GM21360 (cell line): ENCODE data around the gene PLCG2.

Experiments used
- ATAC-seq: cut with Tn5 transposase; IDR thresholded peaks from one replicate; pipeline ENCODE4 v1.9.1; 2021; ENCODE audit warnings: mild to moderate bottlenecking, moderate library complexity; ENCODE audit not compliant: unreplicated experiment

PLCG2 gene

GRCh38 chr16:81814751-81815428 lies 35.8 kb downstream of the PLCG2 start:
- ATAC-seq = no peak

GRCh38 chr16:81815429-81815766 lies 36.3 kb downstream of the PLCG2 start:
- ATAC-seq = no peak

- ATAC-seq = no peak
Measured at GRCh38 chr16:81816351-81816750, 37.3 kb downstream of the PLCG2 start.

GRCh38 chr16:81816793-81817210 lies 37.7 kb downstream of the PLCG2 start:
- no peak for ATAC-seq

- ATAC-seq = no peak
Measured at GRCh38 chr16:81817296-81817695, 38.2 kb downstream of the PLCG2 start.

- ATAC-seq = peak; percentile 25
Measured at GRCh38 chr16:81817789-81818567, 38.9 kb downstream of the PLCG2 start.

- no peak for ATAC-seq
Measured at GRCh38 chr16:81818568-81818896, 39.4 kb downstream of the PLCG2 start.

- ATAC-seq = no peak
Measured at GRCh38 chr16:81818905-81819304, 39.8 kb downstream of the PLCG2 start.

- ATAC-seq = peak; percentile 38
Measured at GRCh38 chr16:81821436-81822128, 42.5 kb downstream of the PLCG2 start.

- no peak for ATAC-seq
Measured at GRCh38 chr16:81823111-81823510, 44.0 kb downstream of the PLCG2 start.

GRCh38 chr16:81823734-81824133 lies 44.6 kb downstream of the PLCG2 start:
- ATAC-seq = no peak

GRCh38 chr16:81826523-81826922 lies 47.4 kb downstream of the PLCG2 start:
- ATAC-seq = no peak

GRCh38 chr16:81830845-81831540 lies 51.9 kb downstream of the PLCG2 start:
- no peak for ATAC-seq

- ATAC-seq = no peak
Measured at GRCh38 chr16:81831722-81832126, 52.6 kb downstream of the PLCG2 start.

- no peak for ATAC-seq
Measured at GRCh38 chr16:81832801-81833547, 53.9 kb downstream of the PLCG2 start.

GRCh38 chr16:81833751-81834150 lies 54.7 kb downstream of the PLCG2 start:
- no peak for ATAC-seq

- no peak for ATAC-seq
Measured at GRCh38 chr16:81834868-81835267, 55.8 kb downstream of the PLCG2 start.

GRCh38 chr16:81836279-81837054 lies 57.4 kb downstream of the PLCG2 start:
- peak; percentile 65 for ATAC-seq

GRCh38 chr16:81837312-81837751 lies 58.2 kb downstream of the PLCG2 start:
- no peak for ATAC-seq

- ATAC-seq = peak; percentile 42
Measured at GRCh38 chr16:81838794-81839193, 59.7 kb downstream of the PLCG2 start.
